Hepatocyte (in vitro differentiated cells): ENCODE data around the gene ARHGEF12. TPM values are rescaled to one million over a fixed set of nuclear protein-coding genes. Genes with fewer than 3 reads are reported as not detected.

Experiments used
- DNase-seq: peaks from one replicate; pipeline ENCODE4 v3.0.0-alpha.2; 2016; ENCODE audit warnings: low spot score
- H2AFZ ChIP-seq: fragments of 200-600 bp; sonication (generic); 2 replicates; pipeline ENCODE4 v1.6.0; 2016; ENCODE audit warnings: antibody characterized with exemption, mild to moderate bottlenecking
- H3K27ac ChIP-seq: fragments of 200-600 bp; sonication (generic); 2 replicates; pipeline ENCODE4 v1.5.1; 2016; ENCODE audit warnings: mild to moderate bottlenecking
- H3K27me3 ChIP-seq: fragments of 200-600 bp; sonication (generic); 2 replicates; pipeline ENCODE4 v1.6.1; 2016
- H3K36me3 ChIP-seq: fragments of 200-600 bp; sonication (generic); replicated peaks from 2 replicates; pipeline ENCODE4 v1.5.1; 2016; ENCODE audit warnings: low read depth; ENCODE audit not compliant: insufficient read depth
- H3K4me1 ChIP-seq: fragments of 200-600 bp; sonication (generic); 2 replicates; pipeline ENCODE4 v1.5.1; 2016; ENCODE audit warnings: mild to moderate bottlenecking, moderate library complexity; ENCODE audit not compliant: insufficient read depth
- H3K4me2 ChIP-seq: fragments of 200-600 bp; sonication (generic); 2 replicates; pipeline ENCODE4 v1.6.0; 2016
- H3K4me3 ChIP-seq: fragments of 200-600 bp; sonication (generic); 2 replicates; pipeline ENCODE4 v1.5.1; 2016; ENCODE audit warnings: mild to moderate bottlenecking
- H3K79me2 ChIP-seq: fragments of 200-600 bp; sonication (generic); 2 replicates; pipeline ENCODE4 v1.6.0; 2017; ENCODE audit warnings: mild to moderate bottlenecking
- H3K9me2 ChIP-seq: fragments of 200-600 bp; sonication (generic); replicated peaks from 2 replicates; pipeline ENCODE4 v1.6.0; 2017; ENCODE audit warnings: mild to moderate bottlenecking; ENCODE audit not compliant: insufficient read depth
- H3K9me3 ChIP-seq: fragments of 200-600 bp; sonication (generic); 2 replicates; pipeline ENCODE4 v1.5.1; 2016; ENCODE audit warnings: low read depth, mild to moderate bottlenecking
- H4K20me1 ChIP-seq: fragments of 200-600 bp; sonication (generic); 2 replicates; pipeline ENCODE4 v1.6.0; 2016; ENCODE audit warnings: mild to moderate bottlenecking; ENCODE audit not compliant: insufficient read depth, poor library complexity, severe bottlenecking
- EZH2 ChIP-seq: fragments of 200-600 bp; sonication (generic); IDR thresholded peaks from 2 replicates; pipeline ENCODE4 v1.6.1; 2016; ENCODE audit warnings: antibody characterized with exemption, mild to moderate bottlenecking, borderline replicate concordance
- EZH2phosphoT487 ChIP-seq: fragments of 200-600 bp; sonication (generic); IDR thresholded peaks from one replicate; pipeline ENCODE4 v1.6.1; 2018; ENCODE audit warnings: antibody characterized with exemption, mild to moderate bottlenecking, low read depth, moderate library complexity; ENCODE audit not compliant: unreplicated experiment, severe bottlenecking
- WGBS: methylation state at CpG from one replicate; pipeline ENCODE4 v1.1.6; 2016; ENCODE audit warnings: low lambda C conversion rate; ENCODE audit errors: missing lambda C conversion rate; 5-methylcytosine and 5-hydroxymethylcytosine counted together
- polyA plus RNA-seq: library from polyadenylated mRNA; unstranded; fragments of >200 nt; fragmentation: Nextera tagmentation; extraction: Ambion mirVana; gene quantifications from 2 replicates; pipeline ENCODE4 v1.2.1, GENCODE V29; 2016
- total RNA-seq: library from RNA; depleted of rRNA; stranded (reverse); fragments of >200 nt; gene quantifications from 2 replicates; pipeline ENCODE4 v1.2.3, GENCODE V29; 2014
- TF ChIP-seq, protein P1 (sequence below): fragments of 200-600 bp; sonication (generic); IDR thresholded peaks from 2 replicates; pipeline ENCODE4 v1.5.1; 2016; ENCODE audit warnings: antibody characterized with exemption, mild to moderate bottlenecking; ENCODE audit not compliant: poor library complexity

ARHGEF12 gene
- total and polyA plus RNA-seq, 2 experiments from 2014 or later, result 21.2 to 75.1 TPM

DNA sequence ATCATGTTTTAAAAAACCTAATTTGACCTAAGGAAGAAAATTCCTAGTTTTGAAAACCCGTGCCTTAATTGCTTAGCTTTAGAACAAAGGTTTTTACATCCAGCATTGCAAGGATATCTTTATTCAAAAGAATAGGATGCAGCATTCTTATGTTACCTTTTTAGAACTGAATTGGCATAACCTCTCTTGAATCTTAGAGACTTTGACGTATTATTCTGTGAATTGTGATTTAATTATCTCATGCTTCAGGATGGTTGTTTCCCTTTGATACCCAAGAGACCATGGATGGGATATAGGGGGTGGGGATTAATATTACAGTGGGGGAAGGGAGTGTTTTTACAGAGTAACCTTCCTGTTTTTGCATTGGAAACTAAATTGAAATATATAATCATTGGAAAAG is 49.4 kb downstream of the ARHGEF12 start:
- WGBS, result 85% methylated on average over 2 of the region's 2 CpGs
- Histone ChIP-seq H2AFZ (no peak overlapping the region), H3K27ac (no peak overlapping the region), H3K79me2 (peaks cover 100% of the 10 kb centered on the region), H3K9me3 (no peaks in the 10 kb centered on the region), H4K20me1 (peaks cover 39% of the 10 kb centered on the region), H3K9me2 (no peaks in the 10 kb centered on the region), H3K4me3 (no peak overlapping the region), H3K36me3 (no peaks in the 10 kb centered on the region), H3K4me2 (no peak overlapping the region), H3K27me3 (no peaks in the 10 kb centered on the region), H3K4me1 (no peaks in the 10 kb centered on the region)
- DNase-seq, result no peak
- TF ChIP-seq EZH2phosphoT487 (no peak), EZH2 (no peak)
- TF ChIP-seq, protein P1, sequence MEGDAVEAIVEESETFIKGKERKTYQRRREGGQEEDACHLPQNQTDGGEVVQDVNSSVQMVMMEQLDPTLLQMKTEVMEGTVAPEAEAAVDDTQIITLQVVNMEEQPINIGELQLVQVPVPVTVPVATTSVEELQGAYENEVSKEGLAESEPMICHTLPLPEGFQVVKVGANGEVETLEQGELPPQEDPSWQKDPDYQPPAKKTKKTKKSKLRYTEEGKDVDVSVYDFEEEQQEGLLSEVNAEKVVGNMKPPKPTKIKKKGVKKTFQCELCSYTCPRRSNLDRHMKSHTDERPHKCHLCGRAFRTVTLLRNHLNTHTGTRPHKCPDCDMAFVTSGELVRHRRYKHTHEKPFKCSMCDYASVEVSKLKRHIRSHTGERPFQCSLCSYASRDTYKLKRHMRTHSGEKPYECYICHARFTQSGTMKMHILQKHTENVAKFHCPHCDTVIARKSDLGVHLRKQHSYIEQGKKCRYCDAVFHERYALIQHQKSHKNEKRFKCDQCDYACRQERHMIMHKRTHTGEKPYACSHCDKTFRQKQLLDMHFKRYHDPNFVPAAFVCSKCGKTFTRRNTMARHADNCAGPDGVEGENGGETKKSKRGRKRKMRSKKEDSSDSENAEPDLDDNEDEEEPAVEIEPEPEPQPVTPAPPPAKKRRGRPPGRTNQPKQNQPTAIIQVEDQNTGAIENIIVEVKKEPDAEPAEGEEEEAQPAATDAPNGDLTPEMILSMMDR, result no peak

DNA sequence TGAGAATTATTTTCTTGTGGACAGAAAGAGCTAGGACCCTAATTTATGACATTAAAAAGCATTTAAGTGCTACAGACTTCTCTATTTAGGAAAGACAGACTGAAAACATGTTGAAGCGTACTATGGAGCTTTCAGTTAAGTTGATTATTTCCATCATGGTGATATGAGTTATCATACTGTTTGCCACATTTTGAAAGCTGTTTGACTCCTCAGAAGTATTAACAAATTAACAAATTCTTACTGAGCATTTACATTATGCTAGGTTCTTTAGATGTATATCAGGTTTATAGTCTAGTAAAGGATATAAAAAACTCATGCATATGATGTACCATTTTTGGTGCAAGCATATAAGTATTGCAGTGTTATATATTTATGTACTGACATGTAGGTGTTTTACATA is 50.1 kb downstream of the ARHGEF12 start:
- Histone ChIP-seq H3K9me2 (no peaks in the 10 kb centered on the region), H3K36me3 (no peaks in the 10 kb centered on the region), H3K27ac (no peak overlapping the region), H3K9me3 (no peaks in the 10 kb centered on the region), H3K4me3 (no peak overlapping the region), H4K20me1 (peaks cover 39% of the 10 kb centered on the region), H2AFZ (no peak overlapping the region), H3K79me2 (peaks cover 98% of the 10 kb centered on the region), H3K4me1 (peaks cover 5% of the 10 kb centered on the region), H3K4me2 (no peak overlapping the region), H3K27me3 (no peaks in the 10 kb centered on the region)
- DNase-seq, result no peak
- TF ChIP-seq EZH2 (no peak), EZH2phosphoT487 (no peak)
- TF ChIP-seq, protein P1, result no peak
- WGBS, result 100% methylated on average over 1 of the region's 1 CpG

DNA sequence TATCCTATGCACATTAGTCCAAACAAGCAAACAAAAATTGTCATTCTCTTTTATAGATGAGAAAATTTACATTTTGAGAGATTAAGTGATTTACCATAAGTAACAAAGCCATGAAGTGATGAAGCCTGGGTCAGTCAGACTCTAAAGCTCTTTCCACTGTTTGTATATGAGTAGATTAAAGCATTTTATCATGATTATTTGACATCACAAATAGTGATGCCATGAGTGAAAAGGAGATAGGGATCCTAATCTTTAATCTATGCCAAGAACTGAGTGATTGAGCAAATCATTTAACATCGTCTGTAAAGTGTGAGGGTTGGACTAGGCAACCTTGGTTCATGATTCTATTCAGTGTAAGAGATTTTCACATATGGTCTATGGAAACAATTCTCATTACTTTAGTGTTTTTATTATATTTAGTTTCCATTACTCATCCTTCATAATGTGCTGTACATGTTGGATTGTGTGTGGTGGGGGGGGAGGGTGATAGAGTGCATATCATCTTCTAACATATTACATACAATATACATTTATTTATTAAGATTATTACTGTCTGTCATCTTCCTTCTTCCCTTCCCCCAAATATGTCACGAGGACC is 50.7 kb downstream of the ARHGEF12 start:
- H3K9me2 ChIP-seq, result no peaks in the 10 kb centered on the region
- H4K20me1 ChIP-seq, result peaks cover 37% of the 10 kb centered on the region
- H3K27me3 ChIP-seq, result no peaks in the 10 kb centered on the region
- no peaks in the 10 kb centered on the region for H3K36me3 ChIP-seq
- peaks cover 92% of the 10 kb centered on the region for H3K79me2 ChIP-seq
- no peak for DNase-seq
- peaks cover 10% of the 10 kb centered on the region for H3K4me1 ChIP-seq
- H3K4me2 ChIP-seq, result no peak overlapping the region
- no peak for TF ChIP-seq EZH2phosphoT487
- no peak for TF ChIP-seq EZH2
- TF ChIP-seq, protein P1, result no peak
- H2AFZ ChIP-seq, result no peak overlapping the region
- no peaks in the 10 kb centered on the region for H3K9me3 ChIP-seq
- no peak overlapping the region for H3K4me3 ChIP-seq
- WGBS, result 80% methylated on average over 2 of the region's 2 CpGs
- no peak overlapping the region for H3K27ac ChIP-seq

DNA sequence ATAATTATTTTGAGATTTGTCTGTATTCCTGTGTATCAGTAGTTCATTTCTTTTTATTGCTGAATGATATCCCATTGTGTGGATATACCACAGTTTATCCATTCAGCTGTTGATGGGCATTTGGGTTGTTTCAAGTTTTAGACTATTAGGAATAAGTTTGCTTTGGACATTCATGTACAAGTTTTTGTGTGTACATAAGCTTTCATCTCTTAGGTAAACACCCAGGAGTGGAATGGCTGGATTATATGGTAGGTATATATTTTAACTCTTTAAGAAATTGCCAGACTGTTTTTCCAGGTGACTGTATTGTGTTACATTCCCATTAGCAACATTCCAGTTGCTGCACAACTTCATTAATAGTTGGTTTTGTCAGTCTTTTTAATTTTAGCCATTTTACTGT is 52.0 kb downstream of the ARHGEF12 start:
- no peaks in the 10 kb centered on the region for H3K27me3 ChIP-seq
- H3K27ac ChIP-seq, result no peak overlapping the region
- H4K20me1 ChIP-seq, result peaks cover 28% of the 10 kb centered on the region
- no peak overlapping the region for H2AFZ ChIP-seq
- no peaks in the 10 kb centered on the region for H3K9me3 ChIP-seq
- TF ChIP-seq EZH2phosphoT487 (no peak), EZH2 (no peak)
- TF ChIP-seq, protein P1, result no peak
- peaks cover 21% of the 10 kb centered on the region for H3K4me1 ChIP-seq
- no peak overlapping the region for H3K4me2 ChIP-seq
- no peak for DNase-seq
- H3K79me2 ChIP-seq, result peaks cover 92% of the 10 kb centered on the region
- H3K36me3 ChIP-seq, result no peaks in the 10 kb centered on the region
- H3K4me3 ChIP-seq, result no peak overlapping the region
- no peaks in the 10 kb centered on the region for H3K9me2 ChIP-seq
